Measurements from ENCODE around the gene AP2S1.
A peak's percentile ranks its signal among the peaks of the same experiment; 100 is the strongest.

The AP2S1 gene

DNA sequence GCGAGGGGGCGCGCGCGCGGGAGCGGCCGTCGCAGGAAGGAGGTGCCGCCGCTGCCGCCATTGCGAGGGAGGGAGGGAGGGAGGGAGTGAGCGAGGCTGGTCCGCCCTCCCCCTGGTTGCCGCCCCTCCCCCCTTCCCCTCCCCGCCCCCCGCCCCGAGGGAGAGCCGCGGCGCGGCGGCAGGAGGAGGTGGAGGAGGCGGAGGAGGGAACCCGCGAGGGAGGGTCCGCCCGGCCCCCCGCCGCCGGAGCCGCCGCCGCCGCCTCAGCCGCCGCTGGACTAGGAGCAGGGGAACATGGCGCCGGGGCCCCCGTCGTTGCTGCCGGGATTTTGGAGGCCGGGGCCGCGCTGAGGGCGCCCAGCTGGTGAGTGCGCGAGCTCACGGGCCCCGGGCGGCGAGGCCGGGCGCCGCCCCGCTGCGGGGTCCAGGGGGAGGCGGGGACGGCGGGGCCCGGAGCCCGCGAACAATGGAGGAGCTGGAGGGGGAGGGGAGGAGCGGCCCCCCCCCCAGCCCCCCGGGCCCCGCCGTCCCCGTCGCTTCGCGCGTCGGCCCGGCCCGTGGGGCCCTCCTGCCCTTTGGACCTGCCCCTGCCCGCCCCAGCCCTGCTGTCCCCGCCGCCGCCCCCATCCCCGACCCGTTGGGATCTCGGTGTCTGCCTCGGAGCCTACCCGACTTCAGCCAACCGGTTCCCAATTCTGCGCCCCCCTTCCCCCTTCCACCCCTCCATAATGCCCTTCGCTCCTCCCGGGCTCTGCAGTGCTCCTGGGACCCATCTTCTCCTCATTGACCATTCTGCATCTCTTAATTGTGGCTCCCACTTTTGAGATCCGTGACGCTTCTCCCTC lies 10.4 kb upstream of the AP2S1 start, which contains the start of gene ARHGAP35 (continued):
- TF ChIP-seq, protein P1, sequence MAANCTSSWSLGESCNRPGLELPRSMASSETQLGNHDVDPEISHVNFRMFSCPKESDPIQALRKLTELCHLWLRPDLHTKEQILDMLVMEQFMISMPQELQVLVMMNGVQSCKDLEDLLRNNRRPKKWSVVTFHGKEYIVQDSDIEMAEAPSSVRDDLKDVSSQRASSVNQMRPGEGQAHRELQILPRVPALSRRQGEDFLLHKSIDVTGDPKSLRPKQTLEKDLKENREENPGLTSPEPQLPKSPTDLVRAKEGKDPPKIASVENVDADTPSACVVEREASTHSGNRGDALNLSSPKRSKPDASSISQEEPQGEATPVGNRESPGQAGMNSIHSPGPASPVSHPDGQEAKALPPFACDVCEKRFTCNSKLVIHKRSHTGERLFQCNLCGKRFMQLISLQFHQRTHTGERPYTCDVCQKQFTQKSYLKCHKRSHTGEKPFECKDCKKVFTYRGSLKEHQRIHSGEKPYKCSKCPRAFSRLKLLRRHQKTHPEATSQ (tag by site-specific recombination; IDR thresholded peaks at IDR 0.05) = no peak
- TF ChIP-seq, protein P2, sequence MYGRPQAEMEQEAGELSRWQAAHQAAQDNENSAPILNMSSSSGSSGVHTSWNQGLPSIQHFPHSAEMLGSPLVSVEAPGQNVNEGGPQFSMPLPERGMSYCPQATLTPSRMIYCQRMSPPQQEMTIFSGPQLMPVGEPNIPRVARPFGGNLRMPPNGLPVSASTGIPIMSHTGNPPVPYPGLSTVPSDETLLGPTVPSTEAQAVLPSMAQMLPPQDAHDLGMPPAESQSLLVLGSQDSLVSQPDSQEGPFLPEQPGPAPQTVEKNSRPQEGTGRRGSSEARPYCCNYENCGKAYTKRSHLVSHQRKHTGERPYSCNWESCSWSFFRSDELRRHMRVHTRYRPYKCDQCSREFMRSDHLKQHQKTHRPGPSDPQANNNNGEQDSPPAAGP (tag by site-specific recombination; IDR thresholded peaks at IDR 0.05) = no peak
- TF ChIP-seq RBAK (tag by site-specific recombination; IDR thresholded peaks at IDR 0.05) = no peak
- TF ChIP-seq, protein P3, sequence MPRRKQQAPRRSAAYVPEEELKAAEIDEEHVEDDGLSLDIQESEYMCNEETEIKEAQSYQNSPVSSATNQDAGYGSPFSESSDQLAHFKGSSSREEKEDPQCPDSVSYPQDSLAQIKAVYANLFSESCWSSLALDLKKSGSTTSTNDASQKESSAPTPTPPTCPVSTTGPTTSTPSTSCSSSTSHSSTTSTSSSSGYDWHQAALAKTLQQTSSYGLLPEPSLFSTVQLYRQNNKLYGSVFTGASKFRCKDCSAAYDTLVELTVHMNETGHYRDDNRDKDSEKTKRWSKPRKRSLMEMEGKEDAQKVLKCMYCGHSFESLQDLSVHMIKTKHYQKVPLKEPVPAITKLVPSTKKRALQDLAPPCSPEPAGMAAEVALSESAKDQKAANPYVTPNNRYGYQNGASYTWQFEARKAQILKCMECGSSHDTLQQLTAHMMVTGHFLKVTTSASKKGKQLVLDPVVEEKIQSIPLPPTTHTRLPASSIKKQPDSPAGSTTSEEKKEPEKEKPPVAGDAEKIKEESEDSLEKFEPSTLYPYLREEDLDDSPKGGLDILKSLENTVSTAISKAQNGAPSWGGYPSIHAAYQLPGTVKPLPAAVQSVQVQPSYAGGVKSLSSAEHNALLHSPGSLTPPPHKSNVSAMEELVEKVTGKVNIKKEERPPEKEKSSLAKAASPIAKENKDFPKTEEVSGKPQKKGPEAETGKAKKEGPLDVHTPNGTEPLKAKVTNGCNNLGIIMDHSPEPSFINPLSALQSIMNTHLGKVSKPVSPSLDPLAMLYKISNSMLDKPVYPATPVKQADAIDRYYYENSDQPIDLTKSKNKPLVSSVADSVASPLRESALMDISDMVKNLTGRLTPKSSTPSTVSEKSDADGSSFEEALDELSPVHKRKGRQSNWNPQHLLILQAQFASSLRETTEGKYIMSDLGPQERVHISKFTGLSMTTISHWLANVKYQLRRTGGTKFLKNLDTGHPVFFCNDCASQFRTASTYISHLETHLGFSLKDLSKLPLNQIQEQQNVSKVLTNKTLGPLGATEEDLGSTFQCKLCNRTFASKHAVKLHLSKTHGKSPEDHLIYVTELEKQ (tag by site-specific recombination; IDR thresholded peaks at IDR 0.05; ENCODE audit: borderline replicate concordance) = no peak
- TF ChIP-seq ZNF214 (tag by site-specific recombination; IDR thresholded peaks at IDR 0.05; ENCODE audit: borderline replicate concordance) = no peak
- TF ChIP-seq GFI1B (tag by site-specific recombination; IDR thresholded peaks at IDR 0.05) = no peak
- TF ChIP-seq ZNF596 (tag by site-specific recombination; IDR thresholded peaks at IDR 0.05) = 0 out of 2 replicates have a peak, but pooled peaks have one; percentile 6
- TF ChIP-seq ZNF394 (tag by site-specific recombination; IDR thresholded peaks at IDR 0.05; ENCODE audit: borderline replicate concordance) = 0 out of 2 replicates have a peak, but pooled peaks have one; percentile 36
- TF ChIP-seq, protein P4, sequence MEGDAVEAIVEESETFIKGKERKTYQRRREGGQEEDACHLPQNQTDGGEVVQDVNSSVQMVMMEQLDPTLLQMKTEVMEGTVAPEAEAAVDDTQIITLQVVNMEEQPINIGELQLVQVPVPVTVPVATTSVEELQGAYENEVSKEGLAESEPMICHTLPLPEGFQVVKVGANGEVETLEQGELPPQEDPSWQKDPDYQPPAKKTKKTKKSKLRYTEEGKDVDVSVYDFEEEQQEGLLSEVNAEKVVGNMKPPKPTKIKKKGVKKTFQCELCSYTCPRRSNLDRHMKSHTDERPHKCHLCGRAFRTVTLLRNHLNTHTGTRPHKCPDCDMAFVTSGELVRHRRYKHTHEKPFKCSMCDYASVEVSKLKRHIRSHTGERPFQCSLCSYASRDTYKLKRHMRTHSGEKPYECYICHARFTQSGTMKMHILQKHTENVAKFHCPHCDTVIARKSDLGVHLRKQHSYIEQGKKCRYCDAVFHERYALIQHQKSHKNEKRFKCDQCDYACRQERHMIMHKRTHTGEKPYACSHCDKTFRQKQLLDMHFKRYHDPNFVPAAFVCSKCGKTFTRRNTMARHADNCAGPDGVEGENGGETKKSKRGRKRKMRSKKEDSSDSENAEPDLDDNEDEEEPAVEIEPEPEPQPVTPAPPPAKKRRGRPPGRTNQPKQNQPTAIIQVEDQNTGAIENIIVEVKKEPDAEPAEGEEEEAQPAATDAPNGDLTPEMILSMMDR (tag by site-specific recombination; IDR thresholded peaks at IDR 0.05) = no peak
- no peak for TF ChIP-seq ZNF658 (tag by site-specific recombination; IDR thresholded peaks at IDR 0.05)
- TF ChIP-seq ZNF610 (tag by site-specific recombination; IDR thresholded peaks at IDR 0.05; ENCODE audit: borderline replicate concordance) = 0 out of 2 replicates have a peak, but pooled peaks have one; percentile 6
- 0 out of 2 replicates have a peak, but pooled peaks have one; percentile 16 for TF ChIP-seq ZSCAN30 (tag by site-specific recombination; IDR thresholded peaks at IDR 0.05)
- TF ChIP-seq GLIS1 (tag by site-specific recombination; IDR thresholded peaks at IDR 0.05) = no peak
- TF ChIP-seq ZNF174 (tag by site-specific recombination; IDR thresholded peaks at IDR 0.05) = no peak
- TF ChIP-seq ZNF274 (IDR thresholded peaks at IDR 0.05; ENCODE audit: low read length) = no peak
- TF ChIP-seq ZNF274 (tag by site-specific recombination; IDR thresholded peaks at IDR 0.05; ENCODE audit: borderline replicate concordance) = no peak
- no peak for TF ChIP-seq ZNF341 (tag by site-specific recombination; IDR thresholded peaks at IDR 0.05; ENCODE audit: low read depth)
- TF ChIP-seq ZNF529 (tag by site-specific recombination; IDR thresholded peaks at IDR 0.05; ENCODE audit: insufficient replicate concordance) = no peak
- TF ChIP-seq, protein P5, sequence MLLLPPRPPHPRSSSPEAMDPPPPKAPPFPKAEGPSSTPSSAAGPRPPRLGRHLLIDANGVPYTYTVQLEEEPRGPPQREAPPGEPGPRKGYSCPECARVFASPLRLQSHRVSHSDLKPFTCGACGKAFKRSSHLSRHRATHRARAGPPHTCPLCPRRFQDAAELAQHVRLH (tag by site-specific recombination; IDR thresholded peaks at IDR 0.05) = no peak
- TF ChIP-seq, protein P6, sequence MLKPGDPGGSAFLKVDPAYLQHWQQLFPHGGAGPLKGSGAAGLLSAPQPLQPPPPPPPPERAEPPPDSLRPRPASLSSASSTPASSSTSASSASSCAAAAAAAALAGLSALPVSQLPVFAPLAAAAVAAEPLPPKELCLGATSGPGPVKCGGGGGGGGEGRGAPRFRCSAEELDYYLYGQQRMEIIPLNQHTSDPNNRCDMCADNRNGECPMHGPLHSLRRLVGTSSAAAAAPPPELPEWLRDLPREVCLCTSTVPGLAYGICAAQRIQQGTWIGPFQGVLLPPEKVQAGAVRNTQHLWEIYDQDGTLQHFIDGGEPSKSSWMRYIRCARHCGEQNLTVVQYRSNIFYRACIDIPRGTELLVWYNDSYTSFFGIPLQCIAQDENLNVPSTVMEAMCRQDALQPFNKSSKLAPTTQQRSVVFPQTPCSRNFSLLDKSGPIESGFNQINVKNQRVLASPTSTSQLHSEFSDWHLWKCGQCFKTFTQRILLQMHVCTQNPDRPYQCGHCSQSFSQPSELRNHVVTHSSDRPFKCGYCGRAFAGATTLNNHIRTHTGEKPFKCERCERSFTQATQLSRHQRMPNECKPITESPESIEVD (tag by site-specific recombination; IDR thresholded peaks at IDR 0.05) = no peak
- TF ChIP-seq ZNF664 (tag by site-specific recombination; IDR thresholded peaks at IDR 0.05) = no peak
- no peak for TF ChIP-seq KLF7 (tag by site-specific recombination; IDR thresholded peaks at IDR 0.05; ENCODE audit: borderline replicate concordance)
- TF ChIP-seq GLI2 (tag by site-specific recombination; IDR thresholded peaks at IDR 0.05; ENCODE audit: borderline replicate concordance, low read depth) = no peak

All from HEK293 (cell line).